ENCODE results near the gene LYG1.
A peak's percentile ranks its signal among the peaks of the same experiment; 100 is the strongest.

The LYG1 gene

GRCh38 chr2:99261242-99261641 lies 39.8 kb downstream of the LYG1 start:
- no peak for DNase-seq

GRCh38 chr2:99260184-99260583 lies 40.8 kb downstream of the LYG1 start:
- no peak for DNase-seq

GRCh38 chr2:99259465-99259864 lies 41.5 kb downstream of the LYG1 start:
- DNase-seq = no peak

DNA sequence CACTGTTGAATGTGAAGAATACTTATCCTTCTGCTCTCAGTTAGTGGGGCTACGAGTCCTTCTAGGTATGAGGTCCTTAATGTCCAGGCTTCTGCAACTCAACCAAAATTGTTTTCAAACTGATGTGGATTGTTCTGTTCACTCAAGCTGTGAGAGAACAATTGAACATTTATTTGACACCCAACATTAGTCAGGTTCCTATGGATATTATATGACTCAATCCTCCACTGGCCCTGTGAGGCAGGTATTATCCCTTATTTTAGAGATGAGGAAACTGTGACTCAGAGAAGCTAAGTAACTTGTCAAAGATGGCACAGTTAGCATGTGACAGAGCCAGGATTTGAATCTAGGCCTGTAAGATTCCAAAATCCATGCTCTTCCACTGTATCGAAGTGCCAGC lies 44.3 kb downstream of the LYG1 start:
- DNase-seq = peak; percentile 5

DNA sequence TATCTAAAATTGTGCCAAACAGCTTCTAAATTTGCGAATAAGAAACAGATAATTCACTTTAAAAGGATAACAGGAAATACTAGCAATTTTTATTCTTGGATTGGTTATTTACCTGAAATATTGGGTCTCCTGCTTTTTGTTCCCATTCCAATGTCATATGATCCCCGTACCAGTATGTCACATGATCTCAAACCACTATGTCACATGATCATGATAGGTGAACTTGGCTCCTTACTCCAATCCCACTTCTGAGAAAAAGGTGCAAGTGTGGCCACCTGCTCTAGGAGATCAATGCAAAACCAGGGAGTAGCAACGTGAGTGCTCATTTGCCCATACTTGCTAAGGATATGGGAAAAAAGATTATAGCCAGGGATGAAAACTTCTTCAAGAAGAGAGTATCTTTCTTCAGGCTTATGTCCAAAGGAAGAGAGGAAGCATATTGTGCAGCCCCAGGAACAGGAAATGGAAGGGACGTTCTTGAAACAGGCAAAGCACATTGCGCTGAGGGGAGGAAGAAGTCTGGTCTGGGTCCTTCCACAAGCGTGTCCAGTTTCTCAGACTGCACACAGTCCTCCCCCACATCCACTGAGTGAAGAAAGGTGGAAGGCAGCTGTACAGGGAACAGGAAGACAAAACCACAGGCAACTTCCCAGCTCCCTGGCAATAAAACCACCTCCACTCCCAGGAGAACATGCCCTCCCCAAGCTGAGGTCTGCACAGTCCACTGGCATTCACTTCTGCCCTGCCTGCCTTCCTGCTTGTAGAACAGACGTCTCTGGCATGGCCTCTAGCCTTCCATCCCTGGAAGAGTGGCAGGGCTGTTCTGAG lies 45.3 kb downstream of the LYG1 start, which contains the start of gene LYG2:
Gene LYG2, minus strand, starts transcription at position 176 of the 828 bp plus-strand sequence. CDS start 1,406 bp downstream, outside the sequence.
- no peak for DNase-seq

DNA sequence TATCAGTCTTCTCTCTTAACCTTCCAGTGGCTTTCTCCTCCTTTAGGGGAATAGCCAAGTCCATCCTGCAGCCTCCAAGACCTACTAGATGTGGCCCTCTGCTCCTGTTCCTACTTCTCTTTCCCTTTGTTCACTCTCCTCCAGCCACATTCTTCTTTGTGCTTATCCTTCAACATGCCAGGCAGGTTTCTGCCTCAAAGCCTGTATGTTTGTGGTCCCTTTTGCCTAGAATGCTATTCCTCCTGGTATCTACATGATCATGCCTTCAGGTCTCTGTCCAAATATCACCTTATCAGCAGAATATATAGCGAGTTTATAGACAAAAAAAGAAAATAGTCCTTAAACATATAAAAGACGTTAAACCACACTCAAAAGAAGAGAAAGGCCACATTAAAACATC lies 51.0 kb downstream of the LYG1 start:
- DNase-seq = no peak

GRCh38 chr2:99242151-99242550 lies 58.8 kb downstream of the LYG1 start:
- DNase-seq = no peak

GRCh38 chr2:99240431-99240830 lies 60.6 kb downstream of the LYG1 start:
- DNase-seq = no peak

- DNase-seq = no peak
These were observed 62.4 kb downstream of the LYG1 start for GRCh38 chr2:99238599-99238998.

Measured in HCEC 1CT (cell line).